Adrenal gland (tissue), 5 donors: ENCODE data around the gene CACNA1C.

Source experiments
- POLR2A ChIP-seq, 2 donors: fragments of 450-650 bp; IDR thresholded peaks; one replicate each; pipeline ENCODE4 v1.6.1; 2017; ENCODE audit warnings: antibody characterized with exemption in 2 of 2, mild to moderate bottlenecking in 2 of 2, moderate library complexity in 1 of 2
- TF ChIP-seq, protein P1 (sequence below), 6 experiments: fragments of 450-650 bp in 4 of 6; fragments of 200-600 bp in 2 of 6; sonication (generic) in 1 of 6; IDR thresholded peaks; 1 replicate in 5 of 6; 2 replicates in 1 of 6; pipeline versions ENCODE4 v1.5.1 to v1.8.0; 2016 to 2021; ENCODE audit warnings: antibody characterized with exemption in 6 of 6, mild to moderate bottlenecking in 2 of 6, moderate library complexity in 1 of 6
- donor health status: DM: no; HTN: no; CAD: no.

DNA sequence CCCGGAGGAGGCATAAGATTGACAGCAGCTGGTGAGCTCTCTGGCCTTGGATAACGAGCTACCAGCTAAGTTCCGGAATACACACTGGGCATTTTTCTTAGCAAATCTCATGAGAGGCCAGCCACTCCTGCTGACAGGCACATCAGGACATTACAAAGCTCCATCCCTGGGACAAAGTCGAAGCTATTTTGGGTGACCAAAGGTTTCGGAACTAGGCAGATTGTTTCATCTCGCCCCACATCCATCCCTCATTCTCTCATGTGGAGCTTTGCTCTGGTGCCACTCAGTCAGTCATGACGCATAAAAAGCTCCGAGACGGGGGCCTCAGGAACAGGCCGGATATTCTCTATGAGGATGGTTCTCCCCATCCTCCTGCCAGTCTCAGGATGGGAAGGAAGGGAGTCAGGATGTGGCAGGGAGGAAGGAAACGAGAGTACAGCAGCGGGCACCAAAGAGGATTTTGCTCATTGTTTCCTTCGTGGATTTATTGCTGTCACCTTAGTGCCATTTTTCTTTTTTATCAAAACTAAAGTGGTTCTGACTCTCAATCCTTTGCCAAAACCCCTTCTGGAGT is 488.9 kb downstream of the CACNA1C start:
- TF ChIP-seq POLR2A (IDR thresholded peaks at IDR 0.05), result no peak
- TF ChIP-seq, protein P1, sequence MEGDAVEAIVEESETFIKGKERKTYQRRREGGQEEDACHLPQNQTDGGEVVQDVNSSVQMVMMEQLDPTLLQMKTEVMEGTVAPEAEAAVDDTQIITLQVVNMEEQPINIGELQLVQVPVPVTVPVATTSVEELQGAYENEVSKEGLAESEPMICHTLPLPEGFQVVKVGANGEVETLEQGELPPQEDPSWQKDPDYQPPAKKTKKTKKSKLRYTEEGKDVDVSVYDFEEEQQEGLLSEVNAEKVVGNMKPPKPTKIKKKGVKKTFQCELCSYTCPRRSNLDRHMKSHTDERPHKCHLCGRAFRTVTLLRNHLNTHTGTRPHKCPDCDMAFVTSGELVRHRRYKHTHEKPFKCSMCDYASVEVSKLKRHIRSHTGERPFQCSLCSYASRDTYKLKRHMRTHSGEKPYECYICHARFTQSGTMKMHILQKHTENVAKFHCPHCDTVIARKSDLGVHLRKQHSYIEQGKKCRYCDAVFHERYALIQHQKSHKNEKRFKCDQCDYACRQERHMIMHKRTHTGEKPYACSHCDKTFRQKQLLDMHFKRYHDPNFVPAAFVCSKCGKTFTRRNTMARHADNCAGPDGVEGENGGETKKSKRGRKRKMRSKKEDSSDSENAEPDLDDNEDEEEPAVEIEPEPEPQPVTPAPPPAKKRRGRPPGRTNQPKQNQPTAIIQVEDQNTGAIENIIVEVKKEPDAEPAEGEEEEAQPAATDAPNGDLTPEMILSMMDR (IDR thresholded peaks at IDR 0.05), result no peak
